Measurements from ENCODE around the gene PLB1.

GRCh38 chr2:28674713-28675068 is 178.8 kb downstream of the PLB1 start:
- TF ChIP-seq CTCF (IDR thresholded peaks at IDR 0.05) (no peak), POLR2A (IDR thresholded peaks at IDR 0.05) (no peak)

Data from esophagus squamous epithelium (tissue), 4 donors.